ENCODE measurements around the gene FKBP3.

Gene FKBP3

DNA sequence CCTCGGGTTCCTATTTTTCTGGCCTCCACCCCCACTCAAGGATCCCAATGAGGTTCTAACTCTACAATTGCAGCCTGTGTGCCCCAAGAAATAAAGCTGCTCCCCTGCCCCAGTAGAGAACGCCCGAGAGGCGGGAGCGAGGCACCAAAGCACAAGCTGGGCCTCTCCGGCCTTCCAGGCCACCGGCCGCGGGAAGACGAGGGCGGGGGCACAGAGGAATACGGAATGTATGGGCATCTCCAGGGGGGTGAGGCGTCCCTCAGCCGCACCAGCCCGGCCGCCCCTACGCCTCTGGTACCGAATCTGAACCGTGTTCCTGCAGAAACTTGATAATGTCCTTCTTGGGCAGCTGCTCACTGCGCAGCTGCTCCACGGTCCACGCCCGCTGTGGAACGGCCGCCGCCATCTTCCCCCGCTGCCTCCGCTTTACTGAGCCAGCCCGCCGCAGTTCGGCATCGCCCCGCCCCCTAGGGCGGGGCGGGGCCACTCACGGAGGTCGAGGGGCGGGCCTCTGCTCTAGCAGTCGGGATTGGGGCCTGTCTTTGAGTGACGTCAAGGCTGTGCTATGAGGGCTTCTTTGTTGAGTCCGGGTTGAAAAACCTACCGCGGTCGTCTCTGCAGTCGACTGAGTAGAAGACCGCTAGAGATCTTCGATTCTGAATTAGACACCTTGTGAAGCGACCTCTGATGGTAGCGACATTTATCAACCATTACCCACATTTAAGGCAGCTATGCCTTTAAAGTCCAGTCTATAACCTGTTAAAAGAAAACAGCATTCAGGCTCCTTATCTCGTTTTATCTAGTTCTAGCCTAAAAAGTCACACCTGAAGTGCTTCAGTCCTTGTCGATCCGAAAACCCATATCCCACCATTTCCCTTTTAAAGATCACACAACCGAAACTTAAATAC is at the start of gene FKBP3:
Gene FKBP3 (minus strand): TSS at position 431 of the 908 bp plus-strand sequence. CDS start 25 bp downstream, at position 406.
- peak; percentile 90 for DNase-seq (ENCODE audit: low read depth, low spot score)
- H3K4me3 ChIP-seq (ENCODE audit: low read depth, low read length) = peak within 1 kb of the TSS; percentile 85
- TF ChIP-seq, protein P1, sequence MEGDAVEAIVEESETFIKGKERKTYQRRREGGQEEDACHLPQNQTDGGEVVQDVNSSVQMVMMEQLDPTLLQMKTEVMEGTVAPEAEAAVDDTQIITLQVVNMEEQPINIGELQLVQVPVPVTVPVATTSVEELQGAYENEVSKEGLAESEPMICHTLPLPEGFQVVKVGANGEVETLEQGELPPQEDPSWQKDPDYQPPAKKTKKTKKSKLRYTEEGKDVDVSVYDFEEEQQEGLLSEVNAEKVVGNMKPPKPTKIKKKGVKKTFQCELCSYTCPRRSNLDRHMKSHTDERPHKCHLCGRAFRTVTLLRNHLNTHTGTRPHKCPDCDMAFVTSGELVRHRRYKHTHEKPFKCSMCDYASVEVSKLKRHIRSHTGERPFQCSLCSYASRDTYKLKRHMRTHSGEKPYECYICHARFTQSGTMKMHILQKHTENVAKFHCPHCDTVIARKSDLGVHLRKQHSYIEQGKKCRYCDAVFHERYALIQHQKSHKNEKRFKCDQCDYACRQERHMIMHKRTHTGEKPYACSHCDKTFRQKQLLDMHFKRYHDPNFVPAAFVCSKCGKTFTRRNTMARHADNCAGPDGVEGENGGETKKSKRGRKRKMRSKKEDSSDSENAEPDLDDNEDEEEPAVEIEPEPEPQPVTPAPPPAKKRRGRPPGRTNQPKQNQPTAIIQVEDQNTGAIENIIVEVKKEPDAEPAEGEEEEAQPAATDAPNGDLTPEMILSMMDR (IDR thresholded peaks at IDR 0.05; ENCODE audit: insufficient read depth, low read length, missing control alignments) = no peak
- ChIA-PET CTCF (interaction anchor here (0.8 to 2.1 kb wide), 5 partner anchors 14 to 220 kb away, joined by 3 to 11 read pairs (median 3); no protein-coding TSS in a partner anchor), POLR2A (interaction anchor here (0.6 to 0.8 kb wide), 3 partner anchors 18 to 169 kb away, joined by 3 to 4 read pairs (median 3); no protein-coding TSS in a partner anchor)

DNA sequence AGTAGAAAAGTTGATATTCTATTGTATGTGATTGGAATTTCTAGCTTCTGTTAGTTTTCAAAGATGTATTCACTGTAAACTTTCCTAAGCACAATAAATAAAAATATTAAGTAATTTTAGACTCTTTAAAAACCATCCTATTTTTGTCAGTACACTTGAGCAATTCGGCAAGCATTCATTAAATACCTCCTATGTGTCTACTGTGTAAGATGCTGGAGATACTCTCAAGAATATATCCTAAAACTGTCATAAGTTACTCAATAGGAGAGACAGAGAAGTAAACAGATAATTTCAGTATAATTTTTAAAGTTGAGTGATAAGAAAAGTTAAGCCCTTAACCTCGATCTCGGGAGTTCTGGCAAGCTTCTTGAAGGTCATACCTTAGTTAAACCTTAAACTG is 47.5 kb upstream of the FKBP3 start:
- ChIA-PET CTCF (interaction anchor here (1.0 kb wide), 1 partner anchor 71 kb away, joined by 3 read pairs; the partner anchor contains the start of gene MIS18BP1), POLR2A (no interaction called here)
- TF ChIP-seq, protein P1 (IDR thresholded peaks at IDR 0.05; ENCODE audit: insufficient read depth, low read length, missing control alignments) = no peak
- no peak for DNase-seq (ENCODE audit: low read depth, low spot score)
- H3K4me3 ChIP-seq (ENCODE audit: low read depth, low read length) = no peak overlapping the region

DNA sequence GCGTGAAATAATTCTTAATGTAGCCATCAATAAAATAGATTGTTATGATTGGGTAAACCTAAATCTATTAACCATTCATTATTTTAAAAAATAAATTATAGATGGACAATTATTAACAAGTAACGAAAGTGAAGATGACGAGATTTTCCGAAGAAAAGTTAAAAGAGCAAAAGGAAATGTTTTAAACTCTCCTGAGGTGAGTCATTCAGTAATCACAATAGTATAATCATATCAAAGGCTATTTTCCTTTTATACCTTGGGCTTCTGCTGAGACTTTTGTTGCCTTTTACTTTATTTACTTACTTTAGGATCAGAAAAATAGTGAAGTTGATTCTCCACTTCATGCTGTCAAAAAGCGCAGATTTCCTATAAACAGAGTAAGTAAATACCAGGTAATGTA is 47.0 kb upstream of the FKBP3 start:
- TF ChIP-seq, protein P1 (IDR thresholded peaks at IDR 0.05; ENCODE audit: insufficient read depth, low read length, missing control alignments) = no peak
- CTCF ChIA-PET = no interaction called here

DNA sequence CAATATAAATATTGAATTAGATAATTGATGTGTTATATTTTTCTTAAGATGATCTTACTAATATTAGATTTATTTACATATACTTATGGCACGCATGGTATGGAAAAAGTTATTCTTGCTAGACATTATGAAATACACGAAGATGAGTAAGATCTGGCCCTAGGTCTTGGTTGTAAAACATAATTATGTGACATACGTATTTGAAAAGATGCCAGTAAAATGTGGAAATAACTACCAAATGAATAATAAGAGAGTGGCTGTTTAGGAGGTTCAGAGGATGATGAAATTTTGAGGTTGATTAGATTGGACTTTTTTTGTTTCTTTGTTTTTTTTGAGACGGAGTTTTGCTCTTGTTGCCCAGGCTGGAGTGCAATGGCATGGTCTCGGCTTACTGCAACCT is 42.8 kb upstream of the FKBP3 start:
- H3K4me3 ChIP-seq (ENCODE audit: low read depth, low read length) = no peak overlapping the region
- ChIA-PET POLR2A (no interaction called here), CTCF (interaction anchor here (1.5 kb wide), 1 partner anchor 18 kb away, joined by 7 read pairs; no protein-coding TSS in a partner anchor)
- peak; percentile 75 for DNase-seq (ENCODE audit: low read depth, low spot score)
- TF ChIP-seq, protein P1 (IDR thresholded peaks at IDR 0.05; ENCODE audit: insufficient read depth, low read length, missing control alignments) = no peak

More for the DNA sequence above, 47.0 kb upstream of the FKBP3 start:
- H3K4me3 ChIP-seq (ENCODE audit: low read depth, low read length) = no peak overlapping the region
- DNase-seq (ENCODE audit: low read depth, low spot score) = no peak
- POLR2A ChIA-PET = no interaction called here

DNA sequence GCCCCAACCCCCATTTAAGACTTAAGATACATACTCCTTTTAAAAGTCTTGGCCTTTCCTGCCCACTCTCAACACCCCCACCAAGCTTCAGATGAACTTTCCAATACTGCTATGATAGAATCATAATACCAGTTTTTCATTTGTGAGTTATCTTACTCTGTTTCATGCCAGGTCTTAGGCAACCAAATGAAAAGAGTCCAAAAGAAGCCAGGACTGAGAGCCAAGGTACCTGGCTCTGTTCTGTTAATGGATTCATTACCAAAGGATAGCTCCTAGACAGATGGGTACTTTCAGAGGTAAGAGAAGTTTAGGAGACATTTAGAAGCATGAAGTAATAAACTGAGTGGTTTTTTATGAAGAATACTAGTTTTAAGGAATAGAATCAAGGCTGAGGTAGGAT is 35.6 kb upstream of the FKBP3 start:
- ChIA-PET POLR2A (no interaction called here), CTCF (interaction anchor here (0.9 kb wide), 1 partner anchor 32 kb away, joined by 3 read pairs; no protein-coding TSS in a partner anchor)
- H3K4me3 ChIP-seq (ENCODE audit: low read depth, low read length) = no peak overlapping the region
- TF ChIP-seq, protein P1 (IDR thresholded peaks at IDR 0.05; ENCODE audit: insufficient read depth, low read length, missing control alignments) = no peak
- no peak for DNase-seq (ENCODE audit: low read depth, low spot score)

DNA sequence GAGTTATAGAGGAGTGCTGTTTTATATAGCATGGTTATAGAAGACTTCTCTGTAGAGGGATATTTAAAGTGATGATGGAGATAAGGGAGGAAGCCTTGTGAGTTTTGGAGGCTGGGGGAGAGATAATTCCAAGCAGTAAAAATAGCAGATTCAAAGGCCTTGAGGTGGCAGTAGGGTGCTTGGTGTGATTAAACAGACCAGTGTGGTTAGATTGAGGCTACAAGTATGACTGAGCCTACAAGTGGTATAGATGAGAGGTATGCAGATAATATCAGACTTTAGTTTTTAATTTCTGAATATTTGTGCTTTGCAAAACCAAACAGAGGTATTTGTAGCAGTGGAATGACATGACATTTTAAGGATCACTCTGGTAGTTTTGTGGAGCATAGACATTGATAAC is 21.8 kb upstream of the FKBP3 start:
- TF ChIP-seq, protein P1 (IDR thresholded peaks at IDR 0.05; ENCODE audit: insufficient read depth, low read length, missing control alignments) = no peak
- CTCF ChIA-PET = interaction anchor here (1.2 to 3.6 kb wide), 2 partner anchors 112 to 113 kb away, joined by 5 to 19 read pairs; no protein-coding TSS in a partner anchor
- no peak overlapping the region for H3K4me3 ChIP-seq (ENCODE audit: low read depth, low read length)
- DNase-seq (ENCODE audit: low read depth, low spot score) = no peak
- POLR2A ChIA-PET = no interaction called here
